ENCODE results near the gene RACGAP1.

The RACGAP1 gene, protein sequence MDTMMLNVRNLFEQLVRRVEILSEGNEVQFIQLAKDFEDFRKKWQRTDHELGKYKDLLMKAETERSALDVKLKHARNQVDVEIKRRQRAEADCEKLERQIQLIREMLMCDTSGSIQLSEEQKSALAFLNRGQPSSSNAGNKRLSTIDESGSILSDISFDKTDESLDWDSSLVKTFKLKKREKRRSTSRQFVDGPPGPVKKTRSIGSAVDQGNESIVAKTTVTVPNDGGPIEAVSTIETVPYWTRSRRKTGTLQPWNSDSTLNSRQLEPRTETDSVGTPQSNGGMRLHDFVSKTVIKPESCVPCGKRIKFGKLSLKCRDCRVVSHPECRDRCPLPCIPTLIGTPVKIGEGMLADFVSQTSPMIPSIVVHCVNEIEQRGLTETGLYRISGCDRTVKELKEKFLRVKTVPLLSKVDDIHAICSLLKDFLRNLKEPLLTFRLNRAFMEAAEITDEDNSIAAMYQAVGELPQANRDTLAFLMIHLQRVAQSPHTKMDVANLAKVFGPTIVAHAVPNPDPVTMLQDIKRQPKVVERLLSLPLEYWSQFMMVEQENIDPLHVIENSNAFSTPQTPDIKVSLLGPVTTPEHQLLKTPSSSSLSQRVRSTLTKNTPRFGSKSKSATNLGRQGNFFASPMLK

DNA sequence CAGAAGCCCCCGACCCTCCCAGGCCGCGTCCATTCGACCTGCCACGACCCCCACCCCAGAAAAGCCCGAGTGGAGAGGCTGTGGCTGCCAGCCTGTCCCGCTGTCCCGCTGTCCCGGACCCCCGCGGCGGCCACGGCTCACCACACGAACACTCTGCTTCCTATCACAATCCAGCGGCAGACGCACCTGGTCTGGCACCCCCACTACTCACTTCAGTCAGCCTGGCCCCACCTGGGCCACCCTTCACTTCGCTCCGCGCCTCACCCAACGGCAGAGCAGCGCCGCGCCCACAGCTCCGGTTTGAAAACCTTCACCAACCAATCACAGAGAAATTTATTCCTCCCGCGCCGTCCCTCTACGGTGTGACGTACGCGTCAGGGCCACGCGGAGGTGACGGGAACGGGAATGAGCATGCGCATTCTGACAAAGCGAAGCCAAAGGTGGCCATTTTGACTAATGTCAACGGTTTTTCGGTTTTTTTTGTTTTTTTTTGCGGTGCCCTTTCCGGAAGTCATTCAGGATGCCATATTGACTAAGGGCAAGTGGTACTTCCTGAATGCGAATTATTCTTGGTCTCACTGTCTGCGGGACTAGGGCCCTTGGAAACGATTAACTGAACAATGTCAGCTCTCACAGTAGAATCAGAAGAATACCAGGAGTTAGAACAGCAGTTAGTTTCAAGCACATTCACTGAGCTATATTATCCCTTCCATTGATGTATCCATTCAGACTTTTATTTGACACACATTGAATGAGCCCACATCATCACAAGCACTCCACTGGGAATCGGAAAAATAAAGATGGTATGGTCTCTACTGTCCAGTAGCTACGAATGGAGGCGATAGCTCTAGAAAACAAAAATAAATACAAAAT lies at the start of gene RACGAP1:
Gene RACGAP1 (minus strand): TSS at position 308 of the 873 bp plus-strand sequence. CDS start 8,779 bp downstream, outside the sequence.
- DNase-seq = peak; percentile 95

DNA sequence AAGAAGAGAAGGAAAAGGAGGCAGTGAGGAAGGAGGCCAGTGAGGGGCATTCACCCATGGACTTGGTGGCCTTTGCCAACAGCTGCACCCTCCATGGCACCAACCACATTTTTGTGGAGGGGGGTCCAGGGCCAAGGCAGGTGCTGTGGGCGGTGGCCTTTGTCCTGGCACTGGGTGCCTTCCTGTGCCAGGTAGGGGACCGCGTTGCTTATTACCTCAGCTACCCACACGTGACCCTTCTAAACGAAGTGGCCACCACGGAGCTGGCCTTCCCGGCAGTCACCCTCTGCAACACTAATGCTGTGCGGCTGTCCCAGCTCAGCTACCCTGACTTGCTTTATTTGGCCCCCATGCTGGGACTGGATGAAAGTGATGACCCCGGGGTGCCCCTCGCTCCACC lies 48.4 kb upstream of the RACGAP1 start:
- DNase-seq = no peak

DNA sequence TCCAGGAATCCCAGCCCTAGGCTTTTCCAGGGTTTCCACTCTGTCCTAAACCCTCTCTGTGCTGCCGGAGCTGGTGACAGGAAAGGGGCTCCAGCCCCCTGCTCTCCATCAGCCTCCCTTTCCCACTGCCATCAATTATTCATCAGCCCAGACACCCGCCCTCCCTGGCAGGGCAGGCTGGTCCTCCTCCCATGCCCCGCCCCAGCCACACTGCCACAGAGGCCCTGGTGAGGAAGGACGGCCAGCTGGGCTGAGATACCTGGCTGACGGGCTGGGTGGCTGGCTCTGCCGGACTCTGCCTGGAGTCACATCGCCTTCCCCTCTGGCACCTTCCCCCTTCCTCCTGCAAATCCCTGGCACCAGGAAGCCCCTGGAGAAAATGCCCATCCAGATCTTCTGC lies 47.9 kb upstream of the RACGAP1 start:
- no peak for DNase-seq

DNA sequence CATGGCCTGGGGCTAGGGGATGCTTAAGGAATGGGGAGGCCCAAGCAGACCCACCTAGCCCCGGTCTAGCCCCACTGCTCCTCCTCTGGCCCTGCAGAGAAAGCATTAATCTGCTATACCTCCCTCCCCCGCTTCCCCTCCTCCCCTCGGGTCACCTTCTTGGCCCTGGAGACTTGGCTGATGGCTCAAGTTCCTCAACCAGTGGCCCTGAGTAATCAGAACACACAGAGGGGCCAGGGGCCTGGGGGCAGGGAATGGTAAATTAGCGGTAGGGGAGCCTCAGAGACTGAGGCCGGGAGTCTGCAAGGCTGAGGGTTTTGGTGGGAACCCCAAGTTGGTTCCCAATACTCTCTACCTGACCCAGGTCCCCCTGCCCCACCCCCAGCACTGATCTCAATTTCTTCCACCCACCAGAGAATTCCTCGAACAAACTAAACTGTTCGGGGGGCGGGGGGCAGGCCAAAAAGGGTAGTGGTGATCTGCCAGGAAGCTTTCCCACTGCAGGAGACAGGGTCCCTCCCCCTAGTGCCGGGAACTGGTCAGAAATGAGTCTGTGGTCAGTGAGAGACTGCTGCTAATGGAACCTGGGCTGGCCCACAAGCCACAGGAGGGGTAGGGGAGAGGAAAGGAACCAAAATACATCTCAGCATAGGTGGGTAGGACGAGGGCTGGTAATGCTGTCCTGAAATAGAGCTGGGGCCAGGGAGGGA lies 47.1 kb upstream of the RACGAP1 start:
- DNase-seq = no peak

DNA sequence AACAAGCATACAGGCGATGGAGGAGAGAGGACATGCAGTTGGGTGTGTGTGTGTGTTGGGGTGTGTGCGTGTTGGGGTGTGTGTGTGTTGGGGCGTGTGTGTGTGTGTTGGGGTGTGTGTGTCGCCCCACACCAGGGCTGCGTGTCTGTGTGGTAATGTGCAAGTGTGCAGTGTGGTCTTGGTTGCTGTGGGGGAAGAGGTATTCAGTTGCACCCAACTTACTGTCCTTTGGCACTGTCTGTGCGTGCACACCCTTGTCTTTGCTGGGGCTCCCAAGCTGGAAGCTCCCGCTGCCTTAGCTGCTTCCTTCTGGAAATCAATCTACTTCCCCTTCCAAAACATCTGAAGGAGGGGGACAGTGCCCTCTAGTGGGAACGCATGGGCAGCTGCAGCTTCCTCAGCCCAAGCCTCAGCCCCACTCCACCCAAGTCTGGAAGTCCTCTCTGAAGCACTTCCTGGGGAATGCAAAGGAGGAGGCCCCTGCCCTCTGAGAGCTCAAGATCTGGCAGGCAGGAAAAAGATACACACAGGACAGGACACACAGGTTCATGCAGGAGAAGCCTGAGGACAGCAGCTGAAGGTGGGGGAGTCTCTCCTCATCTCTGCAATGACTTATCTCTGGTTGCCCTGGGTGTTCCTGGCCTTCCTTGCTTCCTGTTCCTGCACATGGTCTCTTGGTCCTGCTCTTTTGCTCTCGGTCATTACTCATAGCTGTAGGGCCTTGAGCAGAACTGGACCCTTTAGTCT lies 45.2 kb upstream of the RACGAP1 start:
- peak; percentile 82 for DNase-seq

DNA sequence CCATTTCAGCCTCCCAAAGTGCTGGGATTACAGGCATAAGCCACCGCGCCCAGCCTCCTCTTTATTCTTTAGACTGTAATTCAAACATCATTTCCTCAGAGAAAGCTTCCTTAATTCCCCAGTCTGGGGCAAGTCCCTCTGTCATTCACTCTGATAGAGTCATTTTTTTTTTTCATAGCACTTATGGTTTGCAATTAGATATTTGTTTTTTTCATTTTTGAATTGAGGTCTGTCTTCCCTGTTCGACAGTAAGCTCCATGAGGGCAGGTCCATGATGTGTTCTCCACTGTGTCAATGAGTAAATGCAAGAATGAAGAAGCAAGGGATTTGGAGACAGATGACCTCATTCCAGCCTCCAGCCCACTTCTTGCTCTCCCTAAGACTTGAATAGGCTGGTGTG lies 44.2 kb upstream of the RACGAP1 start:
- DNase-seq = no peak

DNA sequence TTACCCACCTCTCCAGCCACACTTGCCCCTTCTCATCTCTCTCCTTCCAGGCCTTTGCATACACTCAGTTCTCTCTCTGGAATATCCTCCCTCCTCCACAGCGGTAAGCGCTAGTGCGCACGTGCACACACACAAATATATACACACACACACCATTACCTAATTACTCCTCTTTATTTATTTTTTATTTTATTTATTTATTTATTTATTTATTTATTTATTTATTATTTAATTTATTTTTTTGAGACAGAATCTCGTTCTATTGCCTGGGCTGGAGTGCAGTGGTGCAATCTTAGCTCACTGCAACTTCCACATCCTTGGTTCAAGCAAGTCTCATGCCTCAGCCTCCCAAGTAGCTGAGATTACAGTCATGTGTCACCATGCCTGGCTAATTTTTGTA lies 43.8 kb upstream of the RACGAP1 start:
- no peak for DNase-seq

DNA sequence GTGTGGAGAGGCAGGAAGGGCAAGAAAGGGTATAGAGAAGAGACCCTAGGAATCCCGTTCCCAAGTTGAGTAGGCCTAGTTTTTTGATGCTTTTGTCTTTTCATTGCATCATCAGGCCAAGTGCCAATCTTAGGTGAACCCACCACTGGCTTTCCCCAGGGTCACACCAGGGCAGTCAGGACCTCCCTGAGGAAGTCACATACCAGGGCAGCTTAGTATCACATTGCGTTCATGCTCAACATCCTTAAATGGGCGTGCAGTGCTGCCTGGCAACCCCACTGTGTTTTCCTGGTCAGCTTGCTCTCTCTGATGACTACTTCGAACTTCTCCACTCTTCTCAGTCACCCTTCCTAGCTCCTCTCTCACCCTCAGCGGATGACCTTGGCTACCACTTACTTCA lies 41.1 kb upstream of the RACGAP1 start:
- no peak for DNase-seq

DNA sequence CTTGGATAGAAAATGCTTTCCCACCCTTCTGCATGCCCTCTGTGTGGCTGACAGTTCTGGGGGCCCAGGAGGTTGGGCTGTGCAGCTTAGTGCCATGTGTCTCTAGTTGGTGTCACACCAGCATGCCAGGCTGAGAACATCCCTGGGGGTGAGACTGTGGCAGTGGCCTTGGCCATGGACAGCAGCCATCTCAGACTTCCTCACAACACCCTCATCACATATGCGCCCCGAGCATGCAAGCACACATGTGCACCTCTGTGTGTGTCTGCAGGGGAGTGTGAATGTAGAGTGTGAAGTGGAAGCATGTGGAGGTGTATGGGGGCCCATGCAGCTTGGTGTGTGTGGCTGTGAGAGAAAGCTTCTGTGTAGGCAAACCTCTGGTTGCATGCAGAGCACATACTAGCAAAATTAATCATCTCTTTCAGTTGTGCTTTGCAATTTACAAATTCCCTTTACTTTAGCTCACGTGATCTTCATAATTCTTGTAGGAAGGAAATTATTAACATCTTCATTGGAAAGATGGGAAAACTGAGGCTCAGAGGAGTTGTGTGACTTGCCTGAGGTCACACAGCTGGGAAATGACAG lies 40.5 kb upstream of the RACGAP1 start:
- no peak for DNase-seq

DNA sequence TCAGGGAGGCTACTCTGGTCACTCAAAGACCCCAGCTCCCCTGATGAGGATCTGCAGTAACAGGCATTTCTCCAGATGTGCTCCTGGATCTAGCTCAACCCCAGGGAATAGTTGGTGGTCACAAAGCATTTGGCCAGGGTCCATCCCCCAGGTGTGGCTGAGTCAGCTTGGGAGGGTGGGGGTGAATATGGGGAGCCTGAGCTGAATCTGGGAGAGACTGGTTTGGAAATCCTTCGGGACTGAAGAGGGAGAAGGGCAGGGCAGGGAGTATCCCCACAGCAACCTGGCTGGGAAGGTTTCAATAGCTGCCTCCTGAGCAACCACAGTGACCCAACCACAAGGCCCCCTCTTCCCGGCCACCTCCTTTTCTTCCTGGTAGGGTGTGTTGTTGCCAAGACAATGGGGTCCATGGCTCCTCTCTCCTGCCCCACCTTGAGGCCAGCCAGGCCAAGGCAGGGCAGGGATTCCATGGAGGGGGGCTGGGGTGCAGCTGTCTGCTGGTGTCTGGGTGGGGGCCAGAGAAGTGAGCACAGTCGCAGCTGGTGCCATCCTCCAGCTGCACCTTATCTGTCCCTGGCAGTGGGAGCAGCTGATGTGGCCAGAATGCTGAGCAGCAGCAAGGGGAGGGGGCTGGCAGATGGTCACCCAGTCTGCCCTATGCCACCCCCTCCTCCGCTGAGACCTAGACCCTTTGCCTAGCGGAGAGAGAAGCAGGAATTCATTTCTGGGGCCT lies 37.6 kb upstream of the RACGAP1 start:
- no peak for DNase-seq

DNA sequence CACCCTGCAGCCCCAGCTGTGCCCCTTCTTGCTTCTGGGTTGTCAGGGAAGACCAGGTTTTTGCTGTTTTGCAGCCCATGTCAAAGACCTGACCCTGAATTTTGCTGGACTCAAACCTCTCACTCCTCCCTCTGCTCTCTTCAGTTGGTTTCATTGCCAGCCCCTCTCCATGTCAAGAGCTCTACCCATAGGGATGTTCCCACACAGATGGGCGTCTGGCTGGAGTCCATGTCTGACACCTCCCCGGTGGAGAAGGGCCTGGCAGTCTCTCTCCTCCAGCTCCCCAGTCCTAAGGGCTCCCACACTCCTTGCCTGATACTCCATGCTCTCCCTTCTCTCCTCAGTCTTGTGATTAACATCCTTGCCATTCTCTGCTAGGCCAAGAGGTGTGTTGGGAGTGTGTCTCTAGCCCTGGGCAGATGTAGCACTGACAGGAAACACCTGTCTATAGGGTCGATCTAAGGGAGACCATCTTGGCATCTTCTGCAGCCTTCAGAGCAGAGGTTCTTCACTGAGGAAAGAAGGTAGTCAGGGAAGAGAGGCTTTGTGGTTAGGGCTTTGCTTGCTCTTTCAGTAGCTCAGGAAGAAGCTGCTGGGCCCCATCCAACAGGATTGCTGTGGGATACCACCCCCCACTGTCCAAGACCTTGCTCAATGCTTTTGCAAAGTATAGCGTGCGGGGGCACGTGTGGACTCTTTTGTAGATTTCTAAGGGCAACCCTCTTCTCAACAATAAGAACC lies 36.8 kb upstream of the RACGAP1 start:
- DNase-seq = no peak

DNA sequence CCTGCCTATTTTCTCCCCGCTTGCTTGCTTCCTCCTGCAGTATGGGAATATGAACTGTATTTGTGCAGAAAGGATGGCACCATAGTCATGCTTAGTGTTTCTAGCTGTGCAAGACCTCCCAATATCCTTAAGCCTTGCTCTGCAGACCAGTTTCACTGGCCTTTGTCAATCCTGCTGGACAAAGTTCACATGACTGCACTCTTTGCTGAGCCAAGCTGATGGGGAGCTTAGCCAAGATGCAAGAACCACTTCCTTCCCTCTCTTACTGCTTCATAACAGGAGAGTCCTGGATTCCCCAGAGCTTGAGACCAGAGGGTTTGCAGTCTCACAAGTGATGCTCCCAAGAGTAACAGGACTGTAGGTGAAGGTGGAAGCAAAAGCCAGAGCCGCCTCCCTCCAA lies 35.9 kb upstream of the RACGAP1 start:
- no peak for DNase-seq

DNA sequence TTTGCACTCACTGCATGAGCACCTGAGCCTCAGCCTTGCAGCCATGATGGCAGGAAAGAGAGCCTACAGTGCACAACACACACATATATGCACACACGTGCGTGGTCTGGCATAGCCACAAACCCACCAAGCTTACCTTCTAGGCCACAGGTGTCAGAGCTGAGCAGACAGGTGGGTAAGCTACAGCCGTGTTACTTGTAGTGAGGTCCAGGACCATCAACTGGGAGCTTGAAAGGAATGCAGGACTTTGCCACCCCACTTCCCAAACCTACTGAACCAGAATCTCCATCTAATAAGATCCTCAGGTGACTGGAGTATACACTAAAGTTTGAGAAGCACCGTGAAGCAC lies 34.8 kb upstream of the RACGAP1 start:
- DNase-seq = no peak

DNA sequence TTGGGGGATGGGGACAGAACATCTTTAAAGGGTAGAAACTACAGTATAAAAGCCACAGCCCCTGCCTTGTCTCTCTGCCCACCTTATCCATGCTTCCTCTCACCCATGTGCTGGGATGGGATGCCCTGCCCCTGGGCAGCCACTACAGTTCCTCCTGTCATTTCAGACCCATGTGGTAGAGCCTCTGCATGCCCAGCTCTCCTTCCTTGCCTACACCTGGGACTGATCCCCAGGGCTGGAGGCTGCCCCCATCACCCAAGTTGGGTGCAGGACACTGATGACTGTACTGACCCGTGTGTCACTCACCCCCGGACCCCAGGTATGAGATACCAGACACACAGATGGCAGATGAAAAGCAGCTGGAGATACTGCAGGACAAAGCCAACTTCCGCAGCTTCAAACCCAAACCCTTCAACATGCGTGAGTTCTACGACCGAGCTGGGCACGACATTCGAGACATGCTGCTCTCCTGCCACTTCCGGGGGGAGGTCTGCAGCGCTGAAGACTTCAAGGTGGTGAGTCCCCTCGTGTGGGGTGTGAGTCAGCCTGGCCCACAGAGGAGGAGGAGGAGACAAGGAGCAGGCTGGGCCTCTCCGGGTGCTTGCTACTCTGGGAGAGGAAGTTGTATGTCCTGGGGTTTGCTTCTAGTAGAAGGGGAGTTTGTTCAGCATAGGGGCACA lies 34.3 kb upstream of the RACGAP1 start:
- DNase-seq = peak; percentile 78

DNA sequence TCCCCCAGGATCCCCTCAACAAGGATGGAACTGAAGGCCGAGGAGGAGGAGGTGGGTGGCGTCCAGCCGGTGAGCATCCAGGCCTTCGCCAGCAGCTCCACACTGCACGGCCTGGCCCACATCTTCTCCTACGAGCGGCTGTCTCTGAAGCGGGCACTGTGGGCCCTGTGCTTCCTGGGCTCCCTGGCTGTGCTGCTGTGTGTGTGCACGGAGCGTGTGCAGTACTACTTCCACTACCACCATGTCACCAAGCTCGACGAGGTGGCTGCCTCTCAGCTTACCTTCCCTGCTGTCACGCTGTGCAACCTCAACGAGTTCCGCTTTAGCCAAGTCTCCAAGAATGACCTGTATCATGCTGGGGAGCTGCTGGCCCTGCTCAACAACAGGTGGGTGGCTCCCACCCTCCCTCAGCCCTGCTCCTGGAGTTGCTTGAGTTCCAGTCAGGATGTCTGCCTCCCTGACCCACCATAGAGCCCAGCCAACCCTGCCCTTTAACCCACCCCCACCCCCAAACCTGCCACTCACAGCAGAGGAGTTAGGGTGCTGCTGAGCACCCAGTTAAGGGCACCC lies 33.5 kb upstream of the RACGAP1 start:
- DNase-seq = peak; percentile 36

DNA sequence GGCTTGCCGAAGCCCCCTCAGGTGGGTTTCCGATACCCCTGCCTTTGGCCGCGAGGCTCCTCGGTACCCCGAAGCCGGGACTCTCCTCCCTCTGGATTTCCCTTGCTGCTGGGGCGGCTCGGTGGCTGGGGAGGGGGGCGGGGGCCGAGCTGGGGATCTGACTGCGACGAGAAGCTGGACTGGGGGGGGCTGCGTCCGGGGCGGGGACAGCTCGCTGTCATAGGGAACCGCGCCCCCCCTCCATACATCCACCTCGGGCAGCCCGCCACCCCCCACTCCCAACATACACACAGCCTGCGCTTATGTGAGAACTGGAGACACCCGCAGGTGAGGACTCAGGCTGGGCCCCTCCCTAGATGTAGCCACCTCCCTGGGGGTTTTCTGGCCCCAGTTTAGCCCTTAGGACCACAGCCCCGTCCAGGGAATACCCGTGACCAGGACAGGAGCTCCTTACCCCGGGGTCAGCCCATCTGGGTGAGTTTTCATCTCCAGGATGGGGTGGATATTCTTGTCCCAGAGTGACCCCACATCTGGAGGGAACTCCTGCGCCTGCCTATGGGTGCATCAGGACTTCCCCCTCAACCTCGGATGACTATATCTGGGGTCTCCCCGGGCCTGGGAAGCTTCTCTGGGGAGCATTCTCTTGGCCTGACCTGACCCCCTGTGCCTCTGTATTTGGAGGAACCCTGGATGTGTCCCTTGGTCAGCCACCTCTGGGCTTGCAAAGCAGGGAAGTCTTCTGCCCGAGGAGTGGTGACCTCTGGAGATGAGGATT lies 32.8 kb upstream of the RACGAP1 start:
- DNase-seq = peak; percentile 42

DNA sequence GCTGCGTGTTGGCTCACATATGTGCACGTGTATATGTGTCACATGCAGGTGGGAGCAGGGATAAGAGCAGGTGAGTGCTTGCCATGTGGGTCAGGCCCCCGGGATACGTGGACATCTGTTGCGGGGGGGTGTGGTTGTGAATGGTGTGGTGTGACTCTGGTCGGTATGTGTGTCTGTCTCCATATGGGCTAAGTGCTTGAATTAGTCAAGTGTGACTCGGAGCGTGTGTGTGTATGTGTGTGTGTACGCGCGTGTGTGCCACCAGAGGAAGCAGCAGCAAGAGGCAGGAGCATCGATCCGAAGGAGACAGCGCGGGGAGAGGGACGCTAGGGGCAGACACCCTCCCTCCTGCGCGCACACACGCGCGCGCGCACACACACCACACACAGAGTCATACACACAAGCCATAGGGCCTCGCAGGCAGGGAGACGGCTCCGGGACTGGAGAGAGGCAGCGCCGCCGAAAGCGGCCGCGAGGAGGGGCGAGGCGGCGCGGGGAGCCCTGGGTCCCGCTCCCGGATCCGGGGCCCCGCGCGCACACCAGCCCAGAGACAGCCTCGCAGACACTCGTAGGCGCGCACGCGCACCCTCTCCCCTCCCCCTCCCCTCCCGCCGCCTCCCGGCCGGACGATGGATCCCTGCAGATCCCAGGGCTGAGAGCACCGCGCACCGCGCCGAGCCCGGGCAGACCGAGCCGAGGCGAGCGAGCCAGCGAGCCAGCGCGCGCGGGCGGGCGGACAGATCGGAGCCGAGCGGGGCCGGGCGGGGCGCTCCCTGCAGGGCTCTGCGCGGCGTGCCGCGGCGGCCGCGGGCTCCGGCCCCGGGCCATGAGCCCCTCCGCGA lies 31.9 kb upstream of the RACGAP1 start, which contains the start of gene ASIC1:
Gene ASIC1 (plus strand): TSS at position 597 of the 842 bp plus-strand sequence. CDS start 1,171 bp downstream, outside the sequence.
- peak; percentile 62 for DNase-seq

DNA sequence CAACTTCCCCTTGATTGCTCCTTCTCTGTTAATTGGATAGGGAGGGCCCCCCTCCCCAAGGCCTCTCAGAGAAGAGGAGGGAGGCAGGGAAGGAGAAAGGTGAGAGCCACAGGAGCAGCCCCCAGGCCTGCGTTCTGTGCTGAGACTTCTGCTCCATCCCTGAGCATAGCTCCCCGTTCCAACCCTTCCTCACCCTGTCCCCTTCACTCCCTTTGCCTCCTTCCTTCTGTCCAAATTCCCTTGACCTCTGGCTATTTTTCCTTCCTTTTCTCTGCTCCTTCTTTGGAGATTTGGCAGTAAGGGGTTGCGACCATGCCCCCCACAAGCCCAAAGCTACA lies 31.3 kb upstream of the RACGAP1 start:
- no peak for DNase-seq

Data from CD4-positive, alpha-beta T cell treated with Interleukin-17A for 4 hours (primary cell).